Measurements from ENCODE around the gene AMIGO1. TPM values are rescaled to one million over a fixed set of nuclear protein-coding genes. Genes with fewer than 3 reads are reported as not detected.

AMIGO1 gene
- total and polyA plus RNA-seq, 5 donors from 2014 or later, result 5.2 to 17.1 (median 11.7) TPM

GRCh38 chr1:109546311-109547109, 37.0 kb upstream of the AMIGO1 start:
- Histone ChIP-seq H3K4me1 (ENCODE audit: control insufficient read depth, insufficient read depth, low read length, poor library complexity, severe bottlenecking) (peaks cover 40% of the 10 kb centered on the region), H3K27ac (ENCODE audit: insufficient read depth, low read length, poor library complexity, severe bottlenecking) (peak overlapping the region; percentile 92), H3K9me3 (ENCODE audit: control insufficient read depth in 2 of 2, low read length in 2 of 2) (no peaks in the 10 kb centered on the region), H3K36me3 (ENCODE audit: control insufficient read depth, insufficient read depth, low read length) (no peaks in the 10 kb centered on the region), H3K27me3 (ENCODE audit: control insufficient read depth, insufficient read depth, low read length) (no peaks in the 10 kb centered on the region), H3K4me3 (ENCODE audit: low read depth, low read length) (peak overlapping the region; percentile 93)
- Mint-ChIP-seq H3K9me3 (no peaks in the 10 kb centered on the region), H3K4me1 (peaks cover 8 to 53% (median 38%) of the 10 kb centered on the region in 4 donors), H3K27ac (peak overlapping the region; percentile 98 to 100 (median 99)), H3K27me3 (peaks cover 5% of the 10 kb centered on the region), H3K4me3 (peak overlapping the region; percentile 98 to 100 (median 100)), H3K36me3 (peaks cover 4% of the 10 kb centered on the region)
- ATAC-seq (ENCODE audit: low read depth in 2 of 2) (peak; percentile 43 to 46), DNase-seq (peak; percentile 83 to 92 (median 87))

GRCh38 chr1:109543988-109544735, 34.6 kb upstream of the AMIGO1 start:
- H3K27ac ChIP-seq (ENCODE audit: insufficient read depth, low read length, poor library complexity, severe bottlenecking), result no peak overlapping the region
- no peaks in the 10 kb centered on the region for H3K36me3 ChIP-seq (ENCODE audit: control insufficient read depth, insufficient read depth, low read length)
- peaks cover 20% of the 10 kb centered on the region for H3K4me1 ChIP-seq (ENCODE audit: control insufficient read depth, insufficient read depth, low read length, poor library complexity, severe bottlenecking)
- ATAC-seq (ENCODE audit: low read depth in 2 of 2), result no peak
- Mint-ChIP-seq H3K36me3 (peaks cover 4% of the 10 kb centered on the region), H3K27me3 (peaks cover 5% of the 10 kb centered on the region), H3K4me1 (peaks cover 7 to 31% (median 23%) of the 10 kb centered on the region in 4 donors), H3K27ac (no peak overlapping the region), H3K9me3 (no peaks in the 10 kb centered on the region), H3K4me3 (no peak overlapping the region)
- no peak overlapping the region for H3K4me3 ChIP-seq (ENCODE audit: low read depth, low read length)
- no peaks in the 10 kb centered on the region for H3K9me3 ChIP-seq (ENCODE audit: control insufficient read depth in 2 of 2, low read length in 2 of 2)
- no peak for DNase-seq
- H3K27me3 ChIP-seq (ENCODE audit: control insufficient read depth, insufficient read depth, low read length), result no peaks in the 10 kb centered on the region

DNA sequence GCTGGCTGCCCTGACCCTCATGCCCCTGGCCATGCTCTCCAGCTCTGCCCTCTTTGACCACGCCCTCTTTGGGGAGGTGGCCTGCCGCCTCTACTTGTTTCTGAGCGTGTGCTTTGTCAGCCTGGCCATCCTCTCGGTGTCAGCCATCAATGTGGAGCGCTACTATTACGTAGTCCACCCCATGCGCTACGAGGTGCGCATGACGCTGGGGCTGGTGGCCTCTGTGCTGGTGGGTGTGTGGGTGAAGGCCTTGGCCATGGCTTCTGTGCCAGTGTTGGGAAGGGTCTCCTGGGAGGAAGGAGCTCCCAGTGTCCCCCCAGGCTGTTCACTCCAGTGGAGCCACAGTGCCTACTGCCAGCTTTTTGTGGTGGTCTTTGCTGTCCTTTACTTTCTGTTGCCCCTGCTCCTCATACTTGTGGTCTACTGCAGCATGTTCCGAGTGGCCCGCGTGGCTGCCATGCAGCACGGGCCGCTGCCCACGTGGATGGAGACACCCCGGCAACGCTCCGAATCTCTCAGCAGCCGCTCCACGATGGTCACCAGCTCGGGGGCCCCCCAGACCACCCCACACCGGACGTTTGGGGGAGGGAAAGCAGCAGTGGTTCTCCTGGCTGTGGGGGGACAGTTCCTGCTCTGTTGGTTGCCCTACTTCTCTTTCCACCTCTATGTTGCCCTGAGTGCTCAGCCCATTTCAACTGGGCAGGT, 33.9 kb upstream of the AMIGO1 start:
- peaks cover 17% of the 10 kb centered on the region for H3K4me1 ChIP-seq (ENCODE audit: control insufficient read depth, insufficient read depth, low read length, poor library complexity, severe bottlenecking)
- ATAC-seq (ENCODE audit: low read depth in 2 of 2) (no peak), DNase-seq (no peak)
- Mint-ChIP-seq H3K4me3 (no peak overlapping the region), H3K27me3 (peaks cover 3% of the 10 kb centered on the region), H3K27ac (no peak overlapping the region), H3K4me1 (peaks cover 5 to 26% (median 18%) of the 10 kb centered on the region in 4 donors), H3K36me3 (peaks cover 2% of the 10 kb centered on the region), H3K9me3 (no peaks in the 10 kb centered on the region)
- H3K27me3 ChIP-seq (ENCODE audit: control insufficient read depth, insufficient read depth, low read length), result no peaks in the 10 kb centered on the region
- no peaks in the 10 kb centered on the region for H3K9me3 ChIP-seq (ENCODE audit: control insufficient read depth in 2 of 2, low read length in 2 of 2)
- H3K36me3 ChIP-seq (ENCODE audit: control insufficient read depth, insufficient read depth, low read length), result no peaks in the 10 kb centered on the region
- no peak overlapping the region for H3K4me3 ChIP-seq (ENCODE audit: low read depth, low read length)
- H3K27ac ChIP-seq (ENCODE audit: insufficient read depth, low read length, poor library complexity, severe bottlenecking), result no peak overlapping the region

GRCh38 chr1:109542657-109543056, 33.1 kb upstream of the AMIGO1 start:
- no peak overlapping the region for H3K27ac Mint-ChIP-seq
- no peak overlapping the region for H3K4me3 Mint-ChIP-seq

GRCh38 chr1:109541102-109541501, 31.6 kb upstream of the AMIGO1 start:
- H3K4me1 Mint-ChIP-seq, result peaks cover 0 to 8% (median 5%) of the 10 kb centered on the region in 4 donors
- H3K27me3 Mint-ChIP-seq, result no peaks in the 10 kb centered on the region
- DNase-seq, result no peak
- Histone ChIP-seq H3K27me3 (ENCODE audit: control insufficient read depth, insufficient read depth, low read length) (no peaks in the 10 kb centered on the region), H3K36me3 (ENCODE audit: control insufficient read depth, insufficient read depth, low read length) (no peaks in the 10 kb centered on the region), H3K4me1 (ENCODE audit: control insufficient read depth, insufficient read depth, low read length, poor library complexity, severe bottlenecking) (no peaks in the 10 kb centered on the region), H3K4me3 (ENCODE audit: low read depth, low read length) (no peak overlapping the region), H3K27ac (ENCODE audit: insufficient read depth, low read length, poor library complexity, severe bottlenecking) (no peak overlapping the region), H3K9me3 (ENCODE audit: control insufficient read depth in 2 of 2, low read length in 2 of 2) (no peaks in the 10 kb centered on the region)
- no peak overlapping the region for H3K27ac Mint-ChIP-seq
- H3K36me3 Mint-ChIP-seq, result no peaks in the 10 kb centered on the region
- no peak overlapping the region for H3K4me3 Mint-ChIP-seq
- no peak for ATAC-seq (ENCODE audit: low read depth in 2 of 2)
- H3K9me3 Mint-ChIP-seq, result no peaks in the 10 kb centered on the region

More at GRCh38 chr1:109542657-109543056, 33.1 kb upstream of the AMIGO1 start:
- Histone ChIP-seq H3K36me3 (ENCODE audit: control insufficient read depth, insufficient read depth, low read length) (no peaks in the 10 kb centered on the region), H3K27me3 (ENCODE audit: control insufficient read depth, insufficient read depth, low read length) (no peaks in the 10 kb centered on the region), H3K27ac (ENCODE audit: insufficient read depth, low read length, poor library complexity, severe bottlenecking) (no peak overlapping the region), H3K4me3 (ENCODE audit: low read depth, low read length) (no peak overlapping the region), H3K4me1 (ENCODE audit: control insufficient read depth, insufficient read depth, low read length, poor library complexity, severe bottlenecking) (peaks cover 13% of the 10 kb centered on the region), H3K9me3 (ENCODE audit: control insufficient read depth in 2 of 2, low read length in 2 of 2) (no peaks in the 10 kb centered on the region)
- Mint-ChIP-seq H3K4me1 (peaks cover 5 to 21% (median 14%) of the 10 kb centered on the region in 4 donors), H3K9me3 (no peaks in the 10 kb centered on the region), H3K27me3 (no peaks in the 10 kb centered on the region), H3K36me3 (no peaks in the 10 kb centered on the region)
- DNase-seq, result no peak
- no peak for ATAC-seq (ENCODE audit: low read depth in 2 of 2)

DNA sequence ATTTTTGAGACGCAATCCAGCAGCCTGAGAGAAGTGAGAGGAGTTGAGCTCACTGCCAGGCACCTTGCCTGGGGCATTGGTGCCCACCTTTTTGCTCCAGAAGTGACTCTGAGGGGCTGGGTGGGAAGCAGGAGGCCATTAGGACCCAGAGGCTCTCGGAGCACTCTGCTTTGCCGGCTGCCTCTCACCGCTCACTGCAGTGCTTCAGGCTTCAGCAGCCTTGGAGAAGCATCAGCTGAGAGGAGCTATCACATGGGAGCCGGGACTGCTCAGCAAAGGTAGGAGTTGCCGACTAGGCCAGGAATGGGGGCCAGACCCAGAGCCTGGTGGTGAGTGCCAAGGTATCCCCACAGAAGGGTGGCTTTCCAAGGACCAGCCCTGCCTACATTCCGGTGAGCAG, 30.1 kb upstream of the AMIGO1 start, which contains the start of gene GPR61:
Gene GPR61, plus strand, starts transcription at position 197 of the 400 bp plus-strand sequence. CDS start 3,151 bp downstream, outside the sequence.
- Mint-ChIP-seq H3K9me3 (no peaks in the 10 kb centered on the region), H3K27me3 (peaks cover under 1% of the 10 kb centered on the region), H3K4me1 (peaks cover 0 to 6% (median 2%) of the 10 kb centered on the region in 4 donors), H3K4me3 (no peak within 1 kb of the TSS), H3K36me3 (no peaks in the 10 kb centered on the region), H3K27ac (peak within 1 kb of the TSS in 1 of 3 donors; percentile 26)
- Histone ChIP-seq H3K4me3 (ENCODE audit: low read depth, low read length) (no peak within 1 kb of the TSS), H3K36me3 (ENCODE audit: control insufficient read depth, insufficient read depth, low read length) (no peaks in the 10 kb centered on the region), H3K4me1 (ENCODE audit: control insufficient read depth, insufficient read depth, low read length, poor library complexity, severe bottlenecking) (no peaks in the 10 kb centered on the region), H3K9me3 (ENCODE audit: control insufficient read depth in 2 of 2, low read length in 2 of 2) (no peaks in the 10 kb centered on the region), H3K27ac (ENCODE audit: insufficient read depth, low read length, poor library complexity, severe bottlenecking) (no peak within 1 kb of the TSS), H3K27me3 (ENCODE audit: control insufficient read depth, insufficient read depth, low read length) (no peaks in the 10 kb centered on the region)
- DNase-seq, result no peak
- ATAC-seq (ENCODE audit: low read depth in 2 of 2), result no peak

- H3K36me3 Mint-ChIP-seq, result no peaks in the 10 kb centered on the region
- peaks cover 0 to 6% (median 2%) of the 10 kb centered on the region in 4 donors for H3K4me1 Mint-ChIP-seq
- no peaks in the 10 kb centered on the region for H3K36me3 ChIP-seq (ENCODE audit: control insufficient read depth, insufficient read depth, low read length)
- ATAC-seq (ENCODE audit: low read depth in 2 of 2), result no peak
- H3K4me3 Mint-ChIP-seq, result no peak overlapping the region
- no peaks in the 10 kb centered on the region for H3K9me3 Mint-ChIP-seq
- H3K27me3 Mint-ChIP-seq, result peaks cover 4% of the 10 kb centered on the region
- H3K27ac Mint-ChIP-seq, result no peak overlapping the region
- no peaks in the 10 kb centered on the region for H3K27me3 ChIP-seq (ENCODE audit: control insufficient read depth, insufficient read depth, low read length)
- no peak overlapping the region for H3K4me3 ChIP-seq (ENCODE audit: low read depth, low read length)
- no peaks in the 10 kb centered on the region for H3K9me3 ChIP-seq (ENCODE audit: control insufficient read depth in 2 of 2, low read length in 2 of 2)
- H3K4me1 ChIP-seq (ENCODE audit: control insufficient read depth, insufficient read depth, low read length, poor library complexity, severe bottlenecking), result no peaks in the 10 kb centered on the region
- H3K27ac ChIP-seq (ENCODE audit: insufficient read depth, low read length, poor library complexity, severe bottlenecking), result no peak overlapping the region
- no peak for DNase-seq
Observed at GRCh38 chr1:109538827-109539555, 29.5 kb upstream of the AMIGO1 start.
